Measurements from ENCODE around the gene C5orf22.

DNA sequence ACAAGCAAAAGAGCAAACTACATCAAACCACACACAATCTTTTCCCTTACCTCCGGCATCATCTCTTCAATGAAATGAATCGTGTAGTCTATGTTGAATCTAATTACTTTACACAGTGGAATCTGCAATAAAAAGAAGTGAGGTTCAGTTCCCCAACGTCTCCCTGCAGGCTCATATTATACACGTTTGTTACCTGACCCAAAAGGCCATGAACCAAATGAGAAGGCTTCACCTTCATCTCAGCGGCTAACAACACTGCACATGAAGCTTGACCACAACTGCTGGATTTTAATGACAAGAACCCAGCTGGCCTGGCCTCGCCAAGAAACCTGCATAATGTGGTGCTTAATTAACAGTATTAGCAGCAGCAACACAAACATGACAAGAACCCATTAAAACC is 45.7 kb upstream of the C5orf22 start:
- TF ChIP-seq CTCF (IDR thresholded peaks at IDR 0.05; ENCODE audit: low read depth, low read length, poor library complexity, severe bottlenecking) (no peak), EZH2phosphoT487 (IDR thresholded peaks at IDR 0.05; ENCODE audit: borderline replicate concordance, low read length) (no peak)

Measured in DOHH2 (cell line).